ENCODE results near the gene RAB44.
"Not testable (repeated sequence)": the region's sequence is repeated elsewhere in the genome, so short reads cannot be mapped to it uniquely, and the experiment has no call there.

RAB44 gene

GRCh38 chr6:36697481-36697903 lies at the start of gene RAB44:
TSS of gene RAB44 (plus strand) at chr6:36697826. CDS start at chr6:36704236, 6,410 bp downstream.
- DNase-seq (ENCODE audit: low spot score), result no peak
- no peak for TF ChIP-seq CTCF (IDR thresholded peaks at IDR 0.05; ENCODE audit: extremely low read depth, missing control alignments)

GRCh38 chr6:36649086-36649485 lies 48.5 kb upstream of the RAB44 start:
- no peak for TF ChIP-seq CTCF (IDR thresholded peaks at IDR 0.05; ENCODE audit: extremely low read depth, missing control alignments)
- DNase-seq (ENCODE audit: low spot score), result no peak

GRCh38 chr6:36649701-36650484 lies 47.7 kb upstream of the RAB44 start:
- no peak for DNase-seq (ENCODE audit: low spot score)
- TF ChIP-seq CTCF (IDR thresholded peaks at IDR 0.05; ENCODE audit: extremely low read depth, missing control alignments), result no peak

GRCh38 chr6:36650848-36651478 lies 46.7 kb upstream of the RAB44 start:
- peak; percentile 74 for DNase-seq (ENCODE audit: low spot score)

GRCh38 chr6:36651659-36652379 lies 45.8 kb upstream of the RAB44 start:
- TF ChIP-seq CTCF (IDR thresholded peaks at IDR 0.05; ENCODE audit: extremely low read depth, missing control alignments), result no peak
- DNase-seq (ENCODE audit: low spot score), result no peak

More at GRCh38 chr6:36650848-36651478, 46.7 kb upstream of the RAB44 start:
- TF ChIP-seq CTCF (IDR thresholded peaks at IDR 0.05; ENCODE audit: extremely low read depth, missing control alignments), result no peak

GRCh38 chr6:36654469-36654868 lies 43.2 kb upstream of the RAB44 start:
- not testable (repeated sequence) for DNase-seq (ENCODE audit: low spot score)

GRCh38 chr6:36655085-36655724 lies 42.4 kb upstream of the RAB44 start:
- no peak for TF ChIP-seq CTCF (IDR thresholded peaks at IDR 0.05; ENCODE audit: extremely low read depth, missing control alignments)
- no peak for DNase-seq (ENCODE audit: low spot score)
